HG03280 (cell line): ENCODE data around the gene LTC4S.

Experiments used
- ATAC-seq: cut with Tn5 transposase; IDR thresholded peaks from one replicate; pipeline ENCODE4 v1.9.1; 2021; ENCODE audit warnings: mild to moderate bottlenecking, moderate library complexity; ENCODE audit not compliant: unreplicated experiment

Gene LTC4S

GRCh38 chr5:179805529-179806249, 11.9 kb downstream of the LTC4S start:
- peak; percentile 14 for ATAC-seq

DNA sequence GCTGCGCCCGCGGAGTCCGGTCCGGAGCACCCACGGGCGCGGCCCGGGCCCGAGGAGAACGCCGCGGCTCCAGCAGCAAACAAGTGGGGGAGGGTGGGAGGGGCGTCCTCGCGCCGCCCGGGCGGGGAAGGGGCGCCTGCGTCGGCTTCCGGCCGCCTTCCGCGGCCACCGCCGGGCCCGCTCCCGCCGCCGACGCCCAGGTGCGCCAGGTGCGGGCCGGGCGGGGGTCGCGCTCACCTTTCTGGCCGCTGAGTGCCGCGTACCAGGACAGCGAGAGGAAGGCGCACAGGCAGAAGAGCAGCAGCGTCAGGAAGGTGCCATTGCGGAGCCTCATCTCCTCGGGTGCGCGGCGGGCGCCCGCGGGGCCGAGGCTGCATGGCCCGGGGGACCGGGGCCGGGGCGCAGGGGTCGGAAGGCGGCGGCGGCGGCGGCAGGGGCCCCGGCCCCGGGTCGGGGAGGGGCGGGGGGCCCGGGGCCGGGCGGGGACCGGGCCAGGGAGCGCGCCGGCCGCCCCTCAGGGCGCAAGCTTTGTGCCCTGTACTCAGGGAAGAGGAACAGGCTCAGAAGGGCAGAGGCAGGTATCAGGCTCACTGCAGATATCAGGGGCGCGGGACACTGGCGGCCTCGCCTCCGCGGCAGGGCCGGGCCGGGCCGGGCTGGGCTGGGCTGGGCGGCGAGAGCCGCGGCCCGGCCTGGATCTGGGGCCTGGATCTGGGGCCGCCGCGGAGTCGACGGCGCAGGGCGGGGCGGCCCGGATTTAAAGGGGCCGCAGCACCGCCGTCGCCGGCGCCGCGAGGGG, 12.7 kb downstream of the LTC4S start, which contains the start of gene MGAT4B:
MGAT4B (minus strand) TSS at position 617 of the 799 bp plus-strand sequence; CDS start at position 334, 283 bp downstream.
- peak; percentile 72 for ATAC-seq

GRCh38 chr5:179812135-179812825, 18.5 kb downstream of the LTC4S start:
- ATAC-seq: no peak

GRCh38 chr5:179812997-179813607, 19.3 kb downstream of the LTC4S start:
- no peak for ATAC-seq

- ATAC-seq: no peak
Observed at GRCh38 chr5:179814090-179814489, 20.3 kb downstream of the LTC4S start.

DNA sequence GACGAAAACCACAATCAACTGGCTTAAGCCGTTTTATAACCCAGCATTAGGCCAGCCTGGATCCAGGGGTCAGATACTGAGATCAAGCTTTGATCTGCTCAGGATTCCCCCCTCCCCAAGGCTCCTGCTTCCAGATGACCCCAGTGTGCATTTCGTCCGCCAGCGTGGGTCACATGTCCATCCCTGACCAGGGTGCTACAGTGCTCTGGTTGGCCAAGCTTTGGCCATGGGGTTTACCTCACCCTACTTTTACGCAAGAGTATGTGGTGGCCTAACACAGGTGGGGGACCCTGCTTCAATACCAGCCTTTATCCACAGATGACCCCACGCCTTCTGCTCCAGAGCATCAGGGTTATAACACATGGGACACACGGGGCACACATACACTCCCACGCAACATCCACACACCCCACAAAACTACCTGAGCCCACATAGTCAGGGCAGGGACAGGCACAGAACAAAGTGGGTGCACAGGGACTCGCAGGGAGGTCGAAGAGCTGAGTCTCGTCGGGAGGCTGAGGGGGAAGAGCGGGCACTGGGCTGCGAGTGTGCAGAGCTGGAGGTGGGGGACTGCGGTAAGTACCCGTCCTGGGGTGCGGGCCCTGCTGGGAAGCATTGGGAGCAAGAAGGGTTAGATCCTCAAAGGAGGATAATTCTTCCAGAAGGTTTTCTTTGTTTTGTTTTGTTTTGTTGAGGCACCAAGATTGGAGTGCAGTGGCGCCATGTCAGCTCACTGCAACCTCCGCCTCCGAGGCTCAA, 21.9 kb downstream of the LTC4S start:
- ATAC-seq: no peak

DNA sequence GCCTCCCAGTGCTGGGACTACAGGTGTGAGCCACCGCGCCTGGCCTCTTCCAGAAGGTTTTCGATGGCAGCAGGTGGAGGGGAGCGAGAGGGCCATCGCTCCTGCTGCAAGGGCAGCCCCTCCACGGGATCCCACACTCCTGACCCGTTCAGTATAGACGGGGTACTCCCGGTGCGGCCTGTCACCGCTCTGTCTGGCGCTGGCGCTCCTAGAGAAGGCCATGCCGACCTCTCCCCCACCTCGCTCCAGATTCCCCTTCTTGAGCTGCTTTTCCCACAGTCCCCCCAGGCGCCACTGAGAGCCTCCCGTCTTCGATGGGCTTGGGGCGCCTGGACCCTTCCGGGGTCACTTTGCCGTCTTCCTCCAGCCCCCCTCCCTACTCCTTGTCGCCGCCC, 22.6 kb downstream of the LTC4S start:
- ATAC-seq: no peak

- ATAC-seq: no peak
Observed at GRCh38 chr5:179816796-179817469, 23.1 kb downstream of the LTC4S start.

GRCh38 chr5:179817470-179817840, 23.7 kb downstream of the LTC4S start:
- ATAC-seq: no peak

DNA sequence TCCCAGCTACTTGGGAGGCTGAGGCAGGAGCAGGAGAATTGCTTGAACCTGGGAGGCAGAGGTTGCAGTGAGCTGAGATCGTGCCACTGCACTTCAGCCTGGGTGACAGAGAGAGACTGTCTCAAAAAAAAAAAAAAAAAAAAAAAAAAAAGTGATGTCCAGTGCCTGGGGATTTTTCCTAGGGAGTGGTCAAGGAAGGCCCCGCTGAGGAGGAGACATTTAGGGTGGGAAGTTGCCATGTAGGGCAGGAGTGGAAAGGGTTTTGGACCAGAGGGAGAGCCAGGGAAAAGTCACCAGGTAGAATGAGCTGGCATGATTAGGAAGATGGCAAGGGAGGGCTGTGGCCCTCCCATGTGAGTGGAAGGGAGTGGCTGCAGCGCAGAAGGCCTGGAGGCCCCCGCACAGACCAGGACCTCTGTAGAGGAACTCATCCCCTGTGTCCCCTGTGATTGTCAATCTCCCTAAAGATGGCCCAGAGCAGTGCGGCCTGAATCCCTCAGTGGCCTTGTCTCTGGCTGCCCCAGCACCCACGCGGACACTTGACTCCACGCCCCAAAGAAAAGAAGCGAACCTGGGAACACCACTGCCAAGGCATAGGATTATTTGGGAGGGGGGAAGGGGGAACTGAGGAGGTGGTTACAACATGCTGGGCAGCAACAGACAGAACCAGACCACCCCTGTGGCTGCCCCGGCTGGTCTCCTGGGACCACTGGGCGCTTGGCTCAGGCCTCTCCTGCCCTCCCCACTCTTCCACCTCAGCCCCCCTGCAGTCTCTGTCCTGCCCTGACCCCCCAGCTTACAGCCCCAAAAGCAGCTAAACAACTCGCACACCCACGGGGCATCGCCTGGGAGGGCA, 24.3 kb downstream of the LTC4S start:
- no peak for ATAC-seq

DNA sequence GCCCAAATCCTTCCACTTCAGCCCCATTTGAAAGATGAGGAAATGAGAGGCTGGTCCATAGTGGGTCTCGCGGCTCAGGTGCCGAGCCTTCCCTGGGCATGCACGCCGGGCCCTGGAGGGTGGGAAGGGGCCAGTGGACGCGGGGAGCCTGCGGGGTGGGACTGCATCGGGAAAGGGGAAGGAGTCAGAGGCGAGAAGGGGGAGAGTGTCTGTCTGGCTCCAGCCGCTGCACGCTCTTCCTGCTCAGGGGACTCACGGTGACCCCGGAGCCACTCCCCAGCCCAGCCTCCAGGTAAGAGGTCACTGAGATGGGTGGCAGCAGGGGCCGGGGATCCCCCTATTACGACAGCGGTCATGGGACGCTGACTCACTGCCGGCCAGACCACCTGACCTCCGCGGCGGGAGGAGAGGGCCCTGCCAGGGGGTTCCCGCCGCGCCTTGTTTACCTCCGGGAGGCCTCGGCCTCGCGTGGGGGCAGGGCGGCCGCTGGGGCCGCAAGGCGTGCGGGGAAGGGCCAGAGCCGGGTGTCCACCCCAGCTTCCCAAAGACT, 25.0 kb downstream of the LTC4S start:
- ATAC-seq: peak; percentile 63

DNA sequence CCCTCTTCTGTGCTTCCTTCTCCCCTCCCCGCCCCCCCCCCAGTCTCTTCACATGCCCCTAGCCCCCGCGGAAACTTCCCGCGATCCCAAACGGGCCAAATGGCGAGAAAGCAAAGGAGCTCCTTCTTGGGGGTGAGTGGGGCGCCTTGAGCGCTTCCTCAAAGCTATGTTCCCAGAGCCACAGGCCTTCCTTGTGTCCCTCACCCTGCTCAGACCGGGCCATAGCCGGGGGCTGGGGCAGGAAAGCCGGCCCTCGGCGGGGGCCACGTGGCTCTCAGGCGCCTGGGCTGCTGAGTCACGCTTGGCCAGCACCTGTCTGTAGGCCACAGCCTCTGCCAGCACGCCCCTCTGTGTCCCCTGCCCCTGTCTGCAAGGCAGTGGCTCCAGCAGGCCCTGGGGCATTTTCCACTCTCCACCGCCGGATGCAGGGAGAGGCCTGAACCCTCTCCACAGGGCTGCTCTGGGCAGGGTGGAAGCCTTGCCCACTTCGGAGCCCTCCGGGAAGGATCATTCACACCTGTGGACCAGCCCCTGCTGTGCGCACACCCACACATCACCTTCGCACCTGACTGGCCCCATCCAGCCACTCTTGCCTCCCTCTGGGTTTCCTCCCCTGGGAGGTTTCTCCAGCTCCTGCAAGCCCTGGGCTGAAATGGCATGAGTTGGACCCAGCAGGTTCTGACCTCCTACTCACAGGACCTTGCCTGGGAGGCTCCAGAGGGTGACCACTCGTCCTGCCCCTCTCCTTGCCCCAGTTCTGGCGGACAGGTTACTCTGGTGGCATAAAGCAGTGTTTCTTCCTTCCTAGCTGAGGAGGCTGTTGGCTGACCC, 25.7 kb downstream of the LTC4S start:
- no peak for ATAC-seq

GRCh38 chr5:179820127-179820482, 26.3 kb downstream of the LTC4S start:
- ATAC-seq: no peak

DNA sequence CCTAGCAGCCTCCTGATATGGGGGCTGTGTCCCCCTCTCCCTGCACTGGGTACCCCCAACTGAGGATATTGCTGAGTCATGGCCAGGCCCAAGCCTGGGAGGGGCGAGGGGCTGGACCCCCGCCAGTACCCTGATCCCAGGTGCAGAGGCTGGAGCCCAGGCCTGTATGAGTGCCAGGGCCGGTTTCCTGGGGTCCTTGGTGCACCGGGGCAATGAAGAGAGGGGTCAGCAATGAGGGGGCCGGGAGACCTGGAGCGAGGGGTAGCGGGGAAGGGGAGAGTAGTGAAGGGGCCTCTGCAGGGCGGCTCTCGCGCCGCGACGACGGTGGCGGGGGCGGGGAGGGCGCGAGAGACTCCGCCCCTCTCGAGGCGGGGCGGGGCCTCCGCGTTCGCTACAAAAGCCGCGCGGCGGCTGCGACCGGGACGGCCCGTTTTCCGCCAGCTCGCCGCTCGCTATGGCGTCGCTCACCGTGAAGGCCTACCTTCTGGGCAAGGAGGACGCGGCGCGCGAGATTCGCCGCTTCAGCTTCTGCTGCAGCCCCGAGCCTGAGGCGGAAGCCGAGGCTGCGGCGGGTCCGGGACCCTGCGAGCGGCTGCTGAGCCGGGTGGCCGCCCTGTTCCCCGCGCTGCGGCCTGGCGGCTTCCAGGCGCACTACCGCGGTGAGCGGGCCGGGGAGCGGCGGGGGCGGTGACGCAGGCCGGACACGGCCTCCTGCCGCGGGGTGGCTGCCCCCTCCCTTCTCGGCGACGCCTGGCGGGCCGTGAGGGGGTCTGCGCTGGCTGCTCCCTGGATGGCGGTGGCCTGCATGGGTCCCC, 26.9 kb downstream of the LTC4S start, which contains the start of gene SQSTM1:
SQSTM1 (plus strand) TSS at position 423 of the 815 bp plus-strand sequence; CDS start at position 455, 32 bp downstream.
- ATAC-seq: peak; percentile 42

GRCh38 chr5:179821298-179822058, 27.7 kb downstream of the LTC4S start:
- peak; percentile 48 for ATAC-seq

DNA sequence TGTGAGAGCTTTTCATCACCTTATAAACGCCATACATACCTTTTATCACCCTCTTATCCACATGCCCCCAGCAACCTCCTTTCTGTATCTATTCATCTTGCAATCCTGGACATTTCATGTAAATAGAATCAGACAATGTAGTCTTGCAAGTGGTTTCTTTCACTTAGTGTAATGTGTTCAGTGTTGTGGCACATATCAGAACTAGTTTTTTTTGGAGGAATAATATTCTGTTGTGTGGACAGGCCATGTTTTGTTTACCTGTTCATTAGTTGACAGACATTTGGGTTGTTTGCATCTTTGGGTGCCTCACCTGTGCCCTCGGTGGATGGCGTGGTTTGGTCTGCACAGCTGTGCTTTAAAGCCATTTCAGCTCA, 28.3 kb downstream of the LTC4S start:
- no peak for ATAC-seq
